ENCODE data around the gene C6orf132. TPM values are rescaled to one million over a fixed set of nuclear protein-coding genes. Genes with fewer than 3 reads are reported as not detected.
A peak's percentile ranks its signal among the peaks of the same experiment; 100 is the strongest.

Gene C6orf132
- total RNA-seq, 1 donor, result 4.3 TPM

DNA sequence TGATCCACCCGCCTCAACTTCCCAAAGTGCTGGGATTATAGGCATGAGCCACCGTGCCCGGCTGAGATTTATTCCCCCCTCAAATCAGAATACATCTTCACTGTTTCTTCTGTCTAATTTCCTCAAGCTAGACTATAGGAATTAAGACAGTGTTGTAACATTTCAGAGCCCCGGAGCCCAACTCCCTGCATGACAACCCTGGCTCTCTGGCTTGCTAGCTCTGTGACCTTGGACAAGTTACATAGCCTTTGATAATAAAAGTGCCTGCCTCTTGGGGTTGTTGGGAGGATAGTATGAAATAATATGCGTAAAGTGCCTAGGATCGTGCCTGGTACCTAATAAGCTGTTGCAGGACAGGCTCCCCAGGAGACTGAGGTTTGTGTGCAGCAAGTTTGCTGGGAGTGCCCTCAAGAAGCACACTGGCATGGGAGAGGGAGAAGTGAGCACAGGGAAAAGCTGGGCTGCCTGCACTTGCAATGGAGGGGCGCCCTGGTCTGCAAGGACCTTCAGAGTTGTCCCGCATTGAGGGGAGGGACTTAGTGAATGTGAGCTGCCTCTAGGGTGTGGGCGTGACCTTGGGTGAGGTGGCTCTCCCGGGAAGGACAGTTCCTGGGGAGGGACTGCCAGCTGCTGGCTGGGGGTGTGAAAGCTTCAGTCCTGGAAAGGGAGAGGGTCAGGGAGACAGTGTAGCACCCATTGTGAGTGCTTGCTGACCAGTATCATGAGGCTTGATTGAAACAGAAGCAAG lies 48.7 kb downstream of the C6orf132 start:
- no peak for DNase-seq (ENCODE audit: low read depth)
- TF ChIP-seq, protein P1, sequence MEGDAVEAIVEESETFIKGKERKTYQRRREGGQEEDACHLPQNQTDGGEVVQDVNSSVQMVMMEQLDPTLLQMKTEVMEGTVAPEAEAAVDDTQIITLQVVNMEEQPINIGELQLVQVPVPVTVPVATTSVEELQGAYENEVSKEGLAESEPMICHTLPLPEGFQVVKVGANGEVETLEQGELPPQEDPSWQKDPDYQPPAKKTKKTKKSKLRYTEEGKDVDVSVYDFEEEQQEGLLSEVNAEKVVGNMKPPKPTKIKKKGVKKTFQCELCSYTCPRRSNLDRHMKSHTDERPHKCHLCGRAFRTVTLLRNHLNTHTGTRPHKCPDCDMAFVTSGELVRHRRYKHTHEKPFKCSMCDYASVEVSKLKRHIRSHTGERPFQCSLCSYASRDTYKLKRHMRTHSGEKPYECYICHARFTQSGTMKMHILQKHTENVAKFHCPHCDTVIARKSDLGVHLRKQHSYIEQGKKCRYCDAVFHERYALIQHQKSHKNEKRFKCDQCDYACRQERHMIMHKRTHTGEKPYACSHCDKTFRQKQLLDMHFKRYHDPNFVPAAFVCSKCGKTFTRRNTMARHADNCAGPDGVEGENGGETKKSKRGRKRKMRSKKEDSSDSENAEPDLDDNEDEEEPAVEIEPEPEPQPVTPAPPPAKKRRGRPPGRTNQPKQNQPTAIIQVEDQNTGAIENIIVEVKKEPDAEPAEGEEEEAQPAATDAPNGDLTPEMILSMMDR (IDR thresholded peaks at IDR 0.05; ENCODE audit: insufficient read depth, low read depth, low read length), result no peak
- no peak overlapping the region for H3K4me3 ChIP-seq (ENCODE audit: low read depth, low read length)

DNA sequence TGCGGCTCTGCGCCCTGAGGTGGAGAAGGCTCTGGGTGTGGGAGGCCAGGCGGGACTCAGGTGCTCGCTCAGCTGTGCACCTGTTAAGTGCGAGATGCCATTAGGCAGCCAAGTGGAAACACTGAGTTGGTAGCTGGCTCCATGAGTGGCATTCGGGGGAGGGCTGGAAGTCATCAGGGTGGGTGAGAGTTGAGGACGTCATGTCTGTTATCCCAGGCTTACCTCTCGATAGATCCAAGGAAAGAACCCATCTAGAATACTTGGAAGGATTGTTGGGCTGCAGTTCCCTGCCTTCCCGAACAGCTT lies 50.7 kb downstream of the C6orf132 start:
- DNase-seq (ENCODE audit: low read depth), result no peak
- H3K4me3 ChIP-seq (ENCODE audit: low read depth, low read length), result no peak overlapping the region
- TF ChIP-seq, protein P1 (IDR thresholded peaks at IDR 0.05; ENCODE audit: insufficient read depth, low read depth, low read length), result no peak

DNA sequence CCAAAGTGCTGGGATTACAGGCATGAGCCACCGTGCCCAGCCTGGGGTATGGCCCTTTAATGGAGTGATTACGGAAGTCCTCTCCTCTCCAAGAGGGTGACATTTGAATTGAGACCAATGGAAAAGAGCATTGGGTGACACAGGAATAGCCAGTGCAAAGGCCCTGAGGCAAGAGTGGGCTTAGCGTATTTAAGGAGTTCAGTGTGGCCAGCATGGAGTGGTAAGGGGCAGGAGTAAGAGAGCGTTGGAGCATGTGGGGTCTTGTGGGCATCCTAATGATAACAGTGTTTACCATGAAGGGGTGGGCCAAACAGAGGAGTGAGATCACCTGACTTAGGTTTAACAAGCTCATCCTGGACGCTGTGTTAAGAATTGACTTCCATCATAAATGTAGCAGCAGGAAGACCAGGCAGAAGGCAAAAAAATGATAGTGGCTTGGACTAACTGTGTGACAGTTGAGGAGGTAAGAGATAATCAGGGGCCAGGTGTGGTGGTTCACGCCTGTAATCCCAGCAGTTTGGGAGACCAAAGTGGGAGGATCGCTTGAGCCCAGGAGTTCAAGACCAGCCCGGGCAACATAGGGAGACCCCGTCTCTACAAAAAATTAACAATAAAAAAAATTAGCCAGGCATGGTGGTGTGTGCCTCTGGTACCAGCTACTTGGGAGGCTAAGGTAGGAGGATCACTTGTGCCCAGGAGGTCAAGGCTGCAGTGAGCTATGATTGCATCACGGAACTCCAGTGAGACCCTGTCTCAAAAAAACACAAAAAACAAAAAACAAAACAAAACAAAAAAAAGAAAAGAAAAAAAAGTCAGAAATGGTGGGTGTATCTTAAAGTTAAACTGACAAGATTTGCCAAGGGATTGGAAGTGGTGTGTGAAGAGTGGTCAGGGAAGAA lies 51.4 kb downstream of the C6orf132 start:
- no peak overlapping the region for H3K4me3 ChIP-seq (ENCODE audit: low read depth, low read length)
- DNase-seq (ENCODE audit: low read depth), result no peak
- TF ChIP-seq, protein P1 (IDR thresholded peaks at IDR 0.05; ENCODE audit: insufficient read depth, low read depth, low read length), result no peak

DNA sequence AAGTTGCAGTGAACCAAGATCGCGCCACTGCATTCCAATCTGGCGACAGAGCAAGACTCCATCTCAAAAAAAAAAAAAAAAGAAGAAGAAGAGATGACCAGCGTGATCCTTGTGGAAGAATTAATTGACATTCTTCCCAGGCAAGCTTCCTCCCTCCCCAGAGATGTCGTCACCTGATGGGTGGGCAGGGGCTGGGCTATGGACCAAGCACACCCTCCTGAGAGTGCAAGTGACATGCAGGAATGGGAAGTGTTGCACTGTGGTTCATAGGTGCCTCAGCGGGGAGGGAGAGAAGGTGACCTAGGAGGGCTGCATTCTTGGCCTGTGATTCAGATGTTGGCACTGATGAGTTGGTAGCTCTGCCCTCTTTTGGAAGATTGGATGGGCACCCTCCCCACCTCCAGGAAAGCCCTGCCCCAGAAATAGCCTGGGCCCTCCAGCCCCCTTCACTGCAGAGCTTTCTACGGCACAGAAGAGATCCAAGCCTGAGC lies 54.3 kb downstream of the C6orf132 start:
- no peak overlapping the region for H3K4me3 ChIP-seq (ENCODE audit: low read depth, low read length)
- DNase-seq (ENCODE audit: low read depth), result peak; percentile 28
- TF ChIP-seq, protein P1 (IDR thresholded peaks at IDR 0.05; ENCODE audit: insufficient read depth, low read depth, low read length), result no peak

DNA sequence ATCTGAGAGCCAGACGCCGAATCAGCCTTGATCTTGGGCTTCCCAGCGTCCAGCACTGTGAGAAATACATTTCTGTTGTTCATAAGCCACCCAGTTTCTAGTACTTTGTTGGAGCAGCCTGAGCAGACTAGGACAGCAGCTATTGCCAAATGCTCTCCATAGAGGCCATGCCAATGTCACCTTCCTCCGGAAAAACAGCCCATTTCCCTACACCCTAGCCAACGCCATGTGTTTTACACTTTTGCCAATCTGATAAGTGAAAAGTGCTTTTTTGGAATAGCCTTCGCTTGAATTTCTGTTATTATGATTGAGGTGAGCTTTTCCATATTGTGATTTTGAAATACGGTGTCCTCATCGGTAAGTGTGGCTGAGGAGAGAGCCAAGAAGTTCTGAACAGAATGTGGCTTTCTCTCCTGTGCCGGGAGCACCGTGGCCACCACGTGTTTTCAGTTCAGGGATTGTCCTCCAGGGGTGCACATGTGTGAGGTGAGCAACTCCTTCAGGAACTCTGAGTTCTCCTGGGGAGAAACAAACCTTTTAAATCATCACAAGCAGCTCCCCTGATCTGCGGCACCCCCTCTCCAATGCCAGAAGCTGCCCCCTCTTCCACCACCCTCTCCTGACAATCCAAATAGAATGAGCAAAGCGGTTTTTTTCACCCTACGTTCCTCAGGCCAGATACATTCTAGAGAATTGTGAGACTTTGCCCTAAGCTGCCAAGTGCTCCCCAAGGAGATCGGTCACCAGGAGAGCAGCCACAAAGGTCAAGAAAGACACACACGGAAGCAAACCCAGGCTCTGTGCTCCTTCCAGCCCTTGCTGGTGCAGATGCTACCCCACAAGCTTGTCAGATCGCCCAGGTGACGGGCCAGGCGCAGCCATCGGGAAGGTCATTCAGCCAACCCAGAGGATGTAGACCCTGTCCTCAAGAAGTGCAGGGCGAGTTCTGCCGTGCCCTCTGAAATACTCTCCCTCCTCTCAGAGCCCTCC lies 56.1 kb downstream of the C6orf132 start:
- DNase-seq (ENCODE audit: low read depth), result no peak
- H3K4me3 ChIP-seq (ENCODE audit: low read depth, low read length), result no peak overlapping the region
- TF ChIP-seq, protein P1 (IDR thresholded peaks at IDR 0.05; ENCODE audit: insufficient read depth, low read depth, low read length), result peak; percentile 24

DNA sequence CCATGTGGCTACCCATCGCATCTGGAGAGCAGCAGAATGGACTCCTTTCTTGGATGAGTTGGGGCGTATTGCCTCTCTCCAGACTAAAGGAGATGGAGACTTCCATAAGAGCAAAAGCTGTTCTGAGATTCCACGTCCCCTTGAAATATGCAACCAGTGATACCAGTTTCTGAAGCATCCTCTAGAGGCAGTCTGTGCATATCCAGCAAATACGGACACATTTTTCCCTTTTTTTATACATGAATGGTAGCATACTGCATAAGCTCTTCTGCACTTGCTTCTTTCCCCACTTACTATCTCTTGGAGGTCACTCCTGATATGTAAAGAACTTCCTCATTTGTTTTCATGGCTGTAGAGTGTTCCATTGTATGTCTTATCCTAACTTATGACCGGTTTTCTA lies 57.5 kb downstream of the C6orf132 start:
- DNase-seq (ENCODE audit: low read depth), result no peak
- TF ChIP-seq, protein P1 (IDR thresholded peaks at IDR 0.05; ENCODE audit: insufficient read depth, low read depth, low read length), result peak; percentile 22
- no peak overlapping the region for H3K4me3 ChIP-seq (ENCODE audit: low read depth, low read length)

Data from fibroblast of villous mesenchyme (primary cell).